ENCODE results near the gene TSPYL1. TPM values are rescaled to one million over a fixed set of nuclear protein-coding genes. Genes with fewer than 3 reads are reported as not detected.

Gene TSPYL1
- total and polyA plus RNA-seq, 10 of the 15 experiments (the other 5 are each of a cell fraction or from before 2014, with no cell fraction given), result 22.9 to 44.1 (median 27.0) TPM

- DNase-seq (ENCODE audit: low read depth, low spot score), result no peak
- ChIA-PET SMC1A (ENCODE audit: uncharacterized antibody, unreplicated experiment) (interaction anchor here (0.8 to 2.7 kb wide), 4 partner anchors 15 to 143 kb away, joined by 3 to 16 read pairs (median 4); partner anchors contain the start of gene TSPYL1), POLR2A (interaction anchor here (0.7 to 3.1 kb wide), 8 partner anchors 14 to 317 kb away, joined by 3 to 12 read pairs (median 4); partner anchors contain the start of genes RWDD1 and TSPYL1), CTCF (interaction anchor here (0.6 to 3.8 kb wide), 11 partner anchors 14 to 318 kb away, joined by 3 to 37 read pairs (median 4); partner anchors contain the start of gene RWDD1), RAD21 (ENCODE audit: unreplicated experiment) (interaction anchor here (1.1 to 2.4 kb wide), 3 partner anchors 14 to 25 kb away, joined by 4 to 11 read pairs (median 6); partner anchors contain the start of gene TSPYL1)
- Histone ChIP-seq H3K9ac (ENCODE audit: control insufficient read depth, insufficient read depth, low read length) (peak overlapping the region; percentile 92), H3K9me3 (replicated peaks; ENCODE audit: control insufficient read depth, insufficient read depth, low read length) (no peaks in the 10 kb centered on the region; the same call in 2 of the 3 replicates), H2AFZ (ENCODE audit: control insufficient read depth, low read depth, low read length) (peak overlapping the region; percentile 99), H3K4me1 (ENCODE audit: control insufficient read depth, insufficient read depth, low read length) (peaks cover 13% of the 10 kb centered on the region), H3K79me2 (ENCODE audit: control insufficient read depth, insufficient read depth, low read length) (peaks cover 38% of the 10 kb centered on the region), H3K4me3 (peak overlapping the region; percentile 94), H4K20me1 (ENCODE audit: control insufficient read depth, insufficient read depth) (no peaks in the 10 kb centered on the region), H3K36me3 (ENCODE audit: control insufficient read depth in 2 of 2, insufficient read depth in 2 of 2, low read length in 1 of 2) (no peaks in the 10 kb centered on the region), H3K27ac (ENCODE audit: control insufficient read depth, insufficient read depth) (peak overlapping the region; percentile 90), H3K4me2 (ENCODE audit: control insufficient read depth, insufficient read depth) (peak overlapping the region; percentile 95), H3K27me3 (replicated peaks in 1 of 2; ENCODE audit: control insufficient read depth in 2 of 2, insufficient read depth in 2 of 2, low read length in 1 of 2) (no peaks in the 10 kb centered on the region)
- intact Hi-C loops (cut with micrococcal nuclease; ENCODE audit: unreplicated experiment) (loop anchor here (10.0 kb wide), 1 partner anchor 240 kb away; no protein-coding TSS in a partner anchor), in situ Hi-C loops (cut with MboI) (no loop called here)
- peak; percentile 16 for ATAC-seq
- TSS peak; percentile 91 for BruUV-seq (replicated peaks)
- 6% methylated on average over 4 of the region's 4 CpGs for WGBS (ENCODE audit: insufficient coverage, insufficient replicate concordance, low lambda C conversion rate, missing lambda C conversion rate)
- no peak for FAIRE-seq
- 0 out of 2 replicates have a peak, but pooled peaks have one; percentile 43 for TF ChIP-seq ZNF687 (IDR thresholded peaks at IDR 0.05)
- TF ChIP-seq GABPA (IDR thresholded peaks at IDR 0.05; ENCODE audit: low read depth), result no peak
- TF ChIP-seq ESRRA (IDR thresholded peaks at IDR 0.05; ENCODE audit: low read length), result no peak
- TF ChIP-seq ETV6 (conservative IDR thresholded peaks at IDR 0.05 in 1 of 2, IDR thresholded peaks at IDR 0.05 in 1 of 2; ENCODE audit: borderline replicate concordance in 1 of 2, low read depth in 1 of 2), result no peak
- no peak for TF ChIP-seq PAX8 (IDR thresholded peaks at IDR 0.05)
- TF ChIP-seq FOXM1 (IDR thresholded peaks at IDR 0.05; ENCODE audit: low read depth, low read length), result 0 out of 2 replicates have a peak, but pooled peaks have one; percentile 32
Measured at GRCh38 chr6:116254297-116255056, 25.3 kb downstream of the TSPYL1 start.
